ENCODE measurements around the gene HJURP.
A peak's percentile ranks its signal among the peaks of the same experiment; 100 is the strongest.

HJURP gene

GRCh38 chr2:233823731-233824121 lies 30.6 kb downstream of the HJURP start:
- peak; percentile 2 for DNase-seq
- TF ChIP-seq, protein P1, sequence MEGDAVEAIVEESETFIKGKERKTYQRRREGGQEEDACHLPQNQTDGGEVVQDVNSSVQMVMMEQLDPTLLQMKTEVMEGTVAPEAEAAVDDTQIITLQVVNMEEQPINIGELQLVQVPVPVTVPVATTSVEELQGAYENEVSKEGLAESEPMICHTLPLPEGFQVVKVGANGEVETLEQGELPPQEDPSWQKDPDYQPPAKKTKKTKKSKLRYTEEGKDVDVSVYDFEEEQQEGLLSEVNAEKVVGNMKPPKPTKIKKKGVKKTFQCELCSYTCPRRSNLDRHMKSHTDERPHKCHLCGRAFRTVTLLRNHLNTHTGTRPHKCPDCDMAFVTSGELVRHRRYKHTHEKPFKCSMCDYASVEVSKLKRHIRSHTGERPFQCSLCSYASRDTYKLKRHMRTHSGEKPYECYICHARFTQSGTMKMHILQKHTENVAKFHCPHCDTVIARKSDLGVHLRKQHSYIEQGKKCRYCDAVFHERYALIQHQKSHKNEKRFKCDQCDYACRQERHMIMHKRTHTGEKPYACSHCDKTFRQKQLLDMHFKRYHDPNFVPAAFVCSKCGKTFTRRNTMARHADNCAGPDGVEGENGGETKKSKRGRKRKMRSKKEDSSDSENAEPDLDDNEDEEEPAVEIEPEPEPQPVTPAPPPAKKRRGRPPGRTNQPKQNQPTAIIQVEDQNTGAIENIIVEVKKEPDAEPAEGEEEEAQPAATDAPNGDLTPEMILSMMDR (IDR thresholded peaks at IDR 0.05; ENCODE audit: low read depth, low read length) = no peak
- Histone ChIP-seq H3K27me3 (ENCODE audit: insufficient read depth, low read depth, severe bottlenecking) (no peaks in the 10 kb centered on the region), H3K4me3 (ENCODE audit: low read depth, low read length) (no peak overlapping the region), H3K9me3 (ENCODE audit: severe bottlenecking) (no peaks in the 10 kb centered on the region), H3K36me3 (no peaks in the 10 kb centered on the region), H3K27ac (no peak overlapping the region)

DNA sequence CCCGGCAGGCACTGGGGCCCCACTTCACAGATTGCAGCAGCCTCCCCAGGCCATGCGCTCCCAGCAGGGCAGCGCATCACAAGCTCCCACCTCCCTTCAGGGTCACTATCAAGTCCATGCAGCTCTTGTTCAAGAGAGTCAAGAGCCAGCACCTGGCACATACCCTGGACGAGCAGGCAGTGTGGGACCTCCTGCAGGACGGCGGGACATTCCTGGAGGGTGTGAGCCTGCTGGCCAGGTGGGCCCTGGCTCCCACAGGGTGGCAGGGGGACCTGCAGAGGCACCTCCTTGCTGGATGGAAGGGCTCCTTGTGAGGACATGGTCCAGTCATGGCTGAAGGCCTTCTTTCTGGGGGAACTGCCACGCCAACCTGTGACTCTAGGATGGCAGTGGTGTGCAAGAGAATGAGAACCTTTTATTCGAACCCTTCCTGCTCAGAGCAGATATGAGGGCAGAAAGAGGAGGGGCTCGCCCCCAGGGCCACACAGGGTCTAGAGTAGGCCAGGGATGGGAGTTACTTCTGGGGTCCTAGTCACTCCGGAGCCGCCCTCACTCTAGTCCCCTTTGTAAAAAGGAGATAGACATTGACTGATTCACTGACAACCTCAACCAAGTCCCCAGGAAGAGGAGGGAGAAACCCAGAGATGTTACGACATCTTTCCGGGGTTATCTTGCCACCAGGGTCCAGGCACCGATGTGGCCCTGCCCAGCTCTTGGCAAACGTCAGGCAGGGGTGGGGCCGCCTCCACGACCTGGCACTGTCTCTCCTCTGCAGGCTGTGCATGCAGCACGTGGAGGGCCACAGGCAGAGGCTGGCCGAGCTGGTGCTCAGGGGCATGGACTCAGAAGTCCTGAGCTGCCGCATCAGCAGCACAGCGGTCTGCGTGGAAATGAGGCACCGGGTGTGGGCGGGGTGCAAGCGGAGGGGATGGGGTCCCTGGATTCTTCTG lies 31.3 kb downstream of the HJURP start:
- no peak overlapping the region for H3K27ac ChIP-seq
- H3K4me3 ChIP-seq (ENCODE audit: low read depth, low read length) = no peak overlapping the region
- H3K27me3 ChIP-seq (ENCODE audit: insufficient read depth, low read depth, severe bottlenecking) = no peaks in the 10 kb centered on the region
- no peaks in the 10 kb centered on the region for H3K9me3 ChIP-seq (ENCODE audit: severe bottlenecking)
- TF ChIP-seq, protein P1 (IDR thresholded peaks at IDR 0.05; ENCODE audit: low read depth, low read length) = no peak
- no peaks in the 10 kb centered on the region for H3K36me3 ChIP-seq
- DNase-seq = peak; percentile 3

DNA sequence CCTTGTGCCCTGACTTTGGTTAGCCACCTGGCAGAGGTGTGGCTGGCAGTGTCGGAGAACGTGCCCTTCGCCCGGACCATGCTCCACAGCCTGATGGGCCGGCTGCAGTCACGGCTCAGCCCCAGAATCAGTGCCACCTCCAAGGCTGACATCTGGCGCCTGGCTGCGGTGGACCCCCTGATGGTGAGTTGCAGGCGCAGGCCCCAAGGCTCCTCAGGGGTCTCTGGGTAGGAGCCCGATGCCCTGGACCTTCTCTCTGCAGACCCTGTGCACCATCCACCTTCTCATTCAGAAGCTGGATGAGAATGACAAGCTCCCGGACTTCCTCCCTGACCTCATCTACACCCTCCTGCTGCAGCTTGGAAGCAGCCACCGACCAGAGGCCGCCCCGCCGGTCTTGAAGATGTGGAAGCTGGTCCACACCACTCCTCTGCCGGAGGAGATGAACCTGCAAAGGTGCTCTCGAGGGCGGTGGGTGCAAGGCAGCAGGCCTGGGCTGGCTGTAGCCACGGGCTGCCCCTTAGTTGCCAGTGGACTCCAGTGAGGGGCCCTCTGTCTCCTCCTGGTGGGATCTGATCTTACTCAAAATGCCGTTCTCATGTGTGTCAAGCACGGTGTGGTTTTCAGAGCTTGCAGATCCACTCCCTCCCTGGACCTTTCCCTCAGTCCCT lies 32.1 kb downstream of the HJURP start:
- Histone ChIP-seq H3K9me3 (ENCODE audit: severe bottlenecking) (no peaks in the 10 kb centered on the region), H3K27ac (no peak overlapping the region), H3K4me3 (ENCODE audit: low read depth, low read length) (no peak overlapping the region), H3K36me3 (no peaks in the 10 kb centered on the region), H3K27me3 (ENCODE audit: insufficient read depth, low read depth, severe bottlenecking) (no peaks in the 10 kb centered on the region)
- TF ChIP-seq, protein P1 (IDR thresholded peaks at IDR 0.05; ENCODE audit: low read depth, low read length) = no peak
- DNase-seq = peak; percentile 4

- H3K36me3 ChIP-seq = no peaks in the 10 kb centered on the region
- H3K4me3 ChIP-seq (ENCODE audit: low read depth, low read length) = no peak overlapping the region
- no peaks in the 10 kb centered on the region for H3K27me3 ChIP-seq (ENCODE audit: insufficient read depth, low read depth, severe bottlenecking)
- TF ChIP-seq, protein P1 (IDR thresholded peaks at IDR 0.05; ENCODE audit: low read depth, low read length) = no peak
- H3K27ac ChIP-seq = no peak overlapping the region
- no peaks in the 10 kb centered on the region for H3K9me3 ChIP-seq (ENCODE audit: severe bottlenecking)
- DNase-seq = no peak
Measured at GRCh38 chr2:233821709-233822100, 32.6 kb downstream of the HJURP start.

DNA sequence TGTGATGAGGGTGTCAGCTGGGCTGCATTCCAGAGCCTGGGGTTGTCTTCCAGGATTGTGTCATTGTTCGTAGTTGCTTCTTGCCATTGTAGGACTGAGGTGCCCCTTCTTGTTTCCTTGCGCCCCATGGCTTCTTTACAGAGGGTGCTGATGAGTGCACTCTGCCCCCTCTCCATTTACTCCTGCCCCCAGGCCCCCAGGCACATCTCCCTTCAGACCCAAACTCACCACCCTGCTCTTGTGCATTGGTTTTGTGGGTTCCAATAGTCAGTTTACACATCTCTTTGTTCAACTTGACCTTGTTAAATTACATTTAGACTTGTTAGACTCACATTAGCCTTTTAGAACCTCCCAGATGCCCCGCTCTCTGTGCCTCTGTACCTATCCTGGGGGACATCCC lies 33.1 kb downstream of the HJURP start:
- no peak overlapping the region for H3K27ac ChIP-seq
- DNase-seq = no peak
- TF ChIP-seq, protein P1 (IDR thresholded peaks at IDR 0.05; ENCODE audit: low read depth, low read length) = no peak

More for the DNA sequence above, 33.1 kb downstream of the HJURP start:
- Histone ChIP-seq H3K27me3 (ENCODE audit: insufficient read depth, low read depth, severe bottlenecking) (no peaks in the 10 kb centered on the region), H3K4me3 (ENCODE audit: low read depth, low read length) (no peak overlapping the region), H3K9me3 (ENCODE audit: severe bottlenecking) (no peaks in the 10 kb centered on the region), H3K36me3 (no peaks in the 10 kb centered on the region)
